GM21619 (cell line): ENCODE results near the gene DIPK1A.
A peak's percentile ranks its signal among the peaks of the same experiment; 100 is the strongest.

Experiments
- ATAC-seq: cut with Tn5 transposase; IDR thresholded peaks from one replicate; pipeline ENCODE4 v1.9.1; 2021; ENCODE audit not compliant: unreplicated experiment

Gene DIPK1A

DNA sequence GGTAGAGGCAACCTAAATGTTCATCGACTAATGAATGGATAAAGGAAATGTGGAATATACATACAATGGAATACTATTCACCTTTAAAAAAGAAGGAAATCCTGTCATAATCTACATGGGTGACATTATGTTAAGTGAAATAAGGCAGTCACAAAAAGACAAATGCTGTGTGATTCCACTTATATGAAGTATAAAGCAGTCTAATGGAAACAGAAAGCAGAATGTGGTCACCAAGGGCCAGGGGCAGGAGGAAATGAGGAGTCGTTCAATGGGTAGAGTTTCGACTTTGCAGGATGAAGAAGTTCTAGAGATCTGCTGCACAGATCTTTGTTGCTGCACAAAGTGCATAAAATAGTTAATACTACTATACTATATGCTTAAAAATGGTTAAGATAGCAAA lies 7.8 kb downstream of the DIPK1A start:
- ATAC-seq: peak; percentile 63

DNA sequence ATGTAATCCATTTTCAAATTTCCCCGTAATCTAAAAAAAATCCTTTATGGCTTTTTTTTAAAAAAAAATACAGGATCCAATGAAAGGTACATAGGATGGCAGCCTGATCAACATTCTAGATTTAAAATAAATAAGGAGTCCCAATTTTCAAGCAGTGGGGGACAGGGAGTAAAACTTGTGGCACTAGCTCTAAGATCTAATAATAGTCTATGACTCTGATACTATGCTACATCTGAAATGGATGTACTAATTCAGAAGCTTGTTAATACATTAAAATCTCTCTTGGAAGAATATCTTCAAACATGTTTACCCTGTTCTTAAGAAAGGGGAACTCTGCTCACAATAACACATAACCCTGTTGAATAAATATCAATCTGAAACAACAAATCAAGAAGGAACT lies 8.5 kb downstream of the DIPK1A start:
- ATAC-seq: no peak

DNA sequence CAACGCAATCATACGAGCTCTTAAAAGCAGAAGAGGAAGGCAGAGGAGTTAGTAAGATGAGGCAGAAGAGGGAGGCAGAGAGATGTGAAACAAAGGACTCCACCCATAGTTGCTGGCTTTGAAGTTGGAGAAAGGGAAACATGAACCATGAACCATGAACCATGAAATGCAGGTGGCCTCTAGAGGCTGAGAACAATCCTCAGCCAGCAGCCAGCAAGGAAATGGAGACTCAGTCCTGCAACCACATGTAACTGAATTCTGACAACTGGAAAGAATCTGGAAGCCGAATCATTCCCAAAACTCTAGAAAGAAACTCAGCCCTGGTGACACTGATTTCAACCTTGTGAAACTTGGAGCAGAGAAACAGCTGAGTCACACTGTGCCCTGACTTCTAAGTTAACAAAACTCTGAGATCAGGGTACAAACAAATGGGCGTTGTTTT lies 10.1 kb downstream of the DIPK1A start:
- ATAC-seq: peak; percentile 59

DNA sequence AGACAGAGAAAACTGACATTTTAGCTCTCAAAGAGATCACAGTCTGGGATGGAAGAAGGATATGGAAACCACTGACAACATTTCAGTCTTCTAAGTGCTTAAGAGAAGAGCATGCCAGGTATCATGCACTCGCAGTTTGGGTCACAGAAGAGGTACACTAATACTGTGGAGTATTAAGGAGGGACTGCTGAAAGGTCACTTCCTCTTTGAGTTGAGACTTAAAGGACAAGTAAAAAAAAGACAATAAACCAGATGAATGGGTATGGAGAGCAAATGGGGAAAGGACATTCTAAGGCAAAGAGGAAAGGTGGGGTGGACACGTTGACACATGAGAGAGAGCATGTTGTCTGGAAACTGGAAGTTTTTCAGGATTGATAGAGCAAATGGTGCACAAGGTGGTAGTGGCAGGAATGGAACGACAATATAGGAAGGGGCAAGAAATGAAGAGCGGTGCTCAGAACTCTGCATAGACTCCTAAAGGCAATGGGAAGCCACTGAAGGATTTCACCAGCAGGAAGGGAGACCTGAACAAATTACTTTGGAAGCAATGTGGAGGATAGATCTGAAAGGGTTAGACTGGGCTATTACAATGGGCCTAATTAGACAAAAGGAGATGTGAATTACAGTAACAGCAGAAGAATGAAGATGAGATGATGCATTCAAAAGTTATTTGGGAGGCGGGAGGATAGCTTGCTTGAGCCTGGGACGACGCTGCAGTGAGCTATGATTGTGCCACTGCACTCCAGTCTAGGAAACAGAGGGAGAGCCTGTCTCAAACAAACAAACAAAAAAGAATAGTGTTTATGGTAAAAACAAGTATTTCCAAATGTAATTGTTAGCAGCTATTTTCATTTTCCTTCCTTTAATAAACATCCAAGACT lies 11.1 kb downstream of the DIPK1A start:
- peak; percentile 31 for ATAC-seq

DNA sequence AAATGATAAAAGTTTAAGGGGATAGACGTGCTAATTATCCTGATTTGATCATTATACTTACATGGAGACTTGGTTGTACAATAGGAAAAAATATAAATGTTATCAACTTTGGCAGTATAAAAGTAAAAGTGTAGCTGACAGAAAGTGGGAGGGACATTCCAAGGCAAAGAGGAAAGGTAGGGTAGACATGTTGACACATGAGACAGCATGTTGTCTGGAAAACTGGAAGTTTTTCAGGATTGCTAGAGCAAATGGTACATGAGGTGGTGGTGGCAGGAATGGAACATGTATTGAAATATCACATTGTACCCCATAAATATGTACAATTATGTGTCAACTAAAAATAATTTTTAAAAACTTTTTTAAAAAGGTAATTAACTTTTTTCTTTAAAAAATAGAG lies 13.2 kb downstream of the DIPK1A start:
- ATAC-seq: no peak

DNA sequence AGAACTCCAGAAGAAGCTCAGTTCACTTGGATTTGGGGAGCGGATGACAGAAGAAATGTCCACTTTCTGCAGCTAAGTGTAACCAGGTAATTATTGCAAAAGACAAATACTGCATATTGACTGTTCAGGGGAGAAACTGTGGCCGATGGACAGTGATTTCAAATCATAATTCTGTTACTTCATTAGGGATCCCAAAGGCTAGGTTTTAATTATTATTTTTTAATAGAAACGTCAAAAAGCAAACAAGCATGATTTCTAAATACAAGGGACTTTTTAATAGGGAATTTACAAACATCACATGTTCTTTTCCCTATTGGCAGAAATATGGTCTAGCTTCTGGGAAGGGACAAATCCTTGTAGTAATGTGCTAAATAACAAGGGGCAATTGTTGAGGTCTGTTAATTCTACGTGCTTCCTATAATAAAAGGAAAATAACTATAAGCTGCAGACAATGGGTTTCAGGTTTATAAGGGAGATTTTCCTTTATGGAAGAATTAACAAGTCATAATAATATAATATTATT lies 15.5 kb downstream of the DIPK1A start:
- no peak for ATAC-seq

DNA sequence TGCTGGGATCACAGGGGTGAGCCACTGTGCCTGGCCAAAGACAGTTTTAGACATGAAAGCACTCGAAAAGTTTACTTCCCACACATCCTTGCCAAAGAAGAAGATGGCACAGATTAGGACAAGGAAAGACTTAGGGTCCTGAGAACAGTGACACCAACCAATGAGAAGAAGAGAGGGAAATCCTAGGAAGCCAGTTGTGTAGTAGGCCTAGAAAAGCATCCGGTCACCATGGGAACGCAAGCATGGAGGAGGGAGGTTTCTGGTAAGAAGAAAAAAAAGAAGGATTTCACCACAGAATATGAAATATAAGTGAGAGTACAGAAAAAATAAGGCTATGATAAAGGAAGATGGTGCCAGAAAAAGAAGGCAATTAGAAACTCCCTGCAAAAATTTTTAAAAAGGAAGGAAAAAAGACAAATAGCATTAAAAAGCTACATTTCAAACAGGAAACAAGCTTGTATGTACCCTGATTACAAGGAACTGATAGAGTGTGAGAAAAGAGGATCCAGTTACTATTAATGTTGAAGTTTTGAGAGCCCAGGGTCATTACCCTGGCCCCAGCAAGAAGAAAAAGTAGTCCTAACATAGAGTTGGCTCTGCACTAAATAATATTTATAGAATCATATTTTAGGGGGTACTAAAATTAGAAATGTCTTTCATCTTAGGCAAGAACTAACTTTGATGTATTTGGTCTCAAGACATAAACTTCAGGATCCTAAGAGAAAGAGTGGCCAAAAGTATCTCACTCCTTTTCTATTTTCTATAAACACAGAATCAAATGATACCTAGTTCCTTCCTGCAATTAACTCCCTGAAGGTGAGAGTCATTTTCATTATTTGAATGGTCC lies 16.1 kb downstream of the DIPK1A start:
- ATAC-seq: no peak

DNA sequence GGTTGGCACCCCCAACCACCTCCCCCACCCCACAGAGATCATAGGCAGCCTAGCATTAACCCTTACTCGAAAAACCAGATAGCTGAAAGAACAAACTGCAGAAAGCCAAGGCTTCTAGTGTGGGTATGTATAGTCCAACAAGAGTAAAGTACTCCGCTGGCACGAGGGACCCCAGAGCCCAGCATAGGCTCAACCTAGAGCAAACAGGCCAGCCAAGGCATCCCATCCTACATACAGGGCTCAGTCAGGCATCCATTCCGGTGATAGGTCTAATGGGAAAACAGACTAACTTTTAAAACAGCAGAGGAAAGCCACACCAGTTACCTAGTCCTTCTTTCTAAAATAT lies 17.8 kb downstream of the DIPK1A start:
- ATAC-seq: no peak

DNA sequence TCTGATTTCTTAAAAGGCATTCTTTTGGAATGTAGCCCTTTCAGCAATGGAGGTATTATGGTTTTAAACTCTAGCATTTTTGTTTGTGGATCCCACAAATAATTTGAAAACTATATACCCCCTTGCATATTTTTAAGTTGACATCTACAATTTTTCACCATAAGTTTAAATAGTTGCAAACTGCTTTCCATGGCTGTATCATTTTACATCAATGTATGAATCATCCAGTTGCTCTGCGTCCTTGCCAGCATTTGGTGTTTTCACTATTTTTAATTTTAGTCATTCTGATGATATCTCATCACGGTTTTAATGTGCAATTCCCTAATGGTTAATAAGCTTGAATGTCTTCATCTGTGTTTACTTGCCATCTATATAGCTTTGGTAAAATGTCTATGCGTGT lies 20.7 kb downstream of the DIPK1A start:
- ATAC-seq: no peak

DNA sequence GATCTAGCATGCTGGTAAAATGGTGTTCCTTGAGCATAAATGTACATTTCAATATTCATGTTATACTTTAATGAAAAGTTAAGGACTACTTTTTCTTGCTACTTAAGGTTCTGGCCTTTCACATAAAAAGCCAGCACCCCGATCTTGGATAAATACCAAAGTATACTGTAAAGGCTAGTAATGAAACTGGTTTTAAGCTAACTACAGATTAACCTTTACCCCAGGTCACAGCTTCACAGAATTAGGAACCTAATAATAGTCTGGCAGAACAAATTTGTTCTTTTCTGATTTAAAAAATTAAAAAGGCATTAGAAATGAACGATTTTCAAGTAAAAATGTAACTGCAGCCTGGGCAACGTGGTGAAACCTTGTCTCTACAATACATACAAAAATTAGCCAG lies 23.5 kb downstream of the DIPK1A start:
- no peak for ATAC-seq

DNA sequence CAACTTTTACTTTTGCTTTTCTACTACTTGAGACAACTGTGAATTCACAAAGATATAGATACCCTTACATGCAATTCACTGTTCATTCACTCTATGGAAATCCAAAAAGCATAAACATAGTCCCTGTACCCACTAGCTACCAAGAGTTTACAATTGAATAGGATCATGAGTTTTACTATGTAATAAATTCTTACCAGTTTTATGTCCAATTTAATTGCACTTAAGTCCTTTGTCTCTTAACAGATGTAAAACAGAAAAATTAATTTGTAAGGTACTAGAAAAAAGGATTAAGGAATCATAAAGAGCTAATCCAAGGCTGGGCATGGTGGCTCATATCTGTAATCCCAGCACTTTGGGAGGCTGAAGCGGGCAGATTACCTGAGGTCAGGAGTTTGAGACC lies 24.4 kb downstream of the DIPK1A start:
- no peak for ATAC-seq

DNA sequence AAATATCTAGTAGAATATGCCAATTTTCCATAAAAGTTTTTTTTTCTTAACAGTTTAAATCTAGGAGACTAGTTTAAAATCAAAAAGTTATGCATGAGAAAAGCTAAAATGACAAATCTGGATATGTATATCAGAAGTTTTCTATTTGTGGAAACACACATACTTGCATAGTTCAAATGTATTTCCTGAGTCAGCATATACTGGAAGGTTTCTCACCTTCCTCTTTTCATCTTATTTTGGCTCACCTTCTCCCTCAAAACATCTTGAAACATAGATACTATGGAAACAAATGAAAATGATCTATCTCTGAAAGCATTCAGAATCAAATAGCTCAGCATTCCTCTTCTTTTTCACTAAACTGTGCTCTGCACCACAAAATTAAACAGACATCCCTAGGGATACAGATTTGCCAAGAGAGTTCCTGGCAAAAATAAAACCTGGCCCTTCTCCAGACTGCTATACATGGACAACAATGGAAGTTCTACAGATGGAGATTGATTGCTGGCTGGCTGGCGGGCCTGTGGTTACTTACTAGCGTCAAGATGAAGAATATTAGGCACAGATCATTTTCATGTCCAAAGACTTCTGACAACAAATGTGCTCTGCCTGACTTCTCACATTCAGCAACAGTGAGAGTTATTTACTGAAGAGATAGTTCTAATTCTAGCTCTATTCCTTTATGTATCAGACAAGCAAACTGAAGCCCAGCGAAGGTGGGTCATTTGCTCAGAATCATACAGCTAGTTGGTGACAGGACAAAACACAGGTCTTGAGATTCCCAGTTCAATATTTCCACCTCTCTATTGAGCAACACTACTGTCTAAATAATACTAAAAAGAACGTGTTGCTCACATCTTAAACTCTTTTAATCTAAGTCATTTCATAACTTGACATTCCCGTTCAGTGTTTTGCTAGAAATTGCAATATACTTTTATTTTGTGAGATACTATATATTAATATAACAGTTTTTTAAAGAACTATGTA lies 26.6 kb downstream of the DIPK1A start:
- ATAC-seq: no peak

DNA sequence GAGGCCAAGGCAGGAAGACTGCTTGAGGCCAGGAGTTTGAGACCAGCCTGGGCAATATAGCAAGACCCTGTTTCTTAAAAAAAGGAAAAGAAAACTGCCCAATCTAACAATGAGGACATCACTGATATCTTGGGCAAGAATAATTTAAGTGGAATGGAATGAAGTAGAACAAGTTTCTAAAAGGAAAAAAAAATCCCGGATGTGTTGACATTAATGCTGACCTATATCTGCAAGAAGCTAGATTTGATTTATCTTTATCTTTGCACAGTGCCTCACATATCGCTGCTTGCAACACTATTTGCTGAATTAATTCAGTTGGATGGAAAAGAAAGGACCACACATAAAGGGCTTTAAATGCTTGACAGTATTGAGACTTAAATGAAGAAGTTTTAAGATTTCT lies 27.8 kb downstream of the DIPK1A start:
- ATAC-seq: no peak

DNA sequence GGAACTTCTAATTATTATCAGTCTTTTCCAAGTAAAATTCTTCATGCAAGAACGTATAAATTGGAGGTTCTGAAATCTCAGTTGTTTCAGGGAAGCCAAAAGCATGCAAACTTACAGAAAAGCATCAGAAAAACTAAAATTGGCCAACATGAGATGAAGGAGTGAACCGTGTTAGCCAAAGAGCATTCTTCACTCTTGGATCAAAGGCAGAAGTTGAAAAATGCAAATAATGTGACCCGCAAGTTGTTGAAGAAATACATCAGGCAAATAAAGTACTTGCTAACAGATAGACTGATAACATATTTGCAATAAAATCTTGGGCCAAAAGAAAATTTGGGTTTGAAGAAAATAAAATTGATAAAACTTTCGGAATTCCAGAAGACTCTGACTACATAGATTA lies 29.6 kb downstream of the DIPK1A start:
- ATAC-seq: no peak

DNA sequence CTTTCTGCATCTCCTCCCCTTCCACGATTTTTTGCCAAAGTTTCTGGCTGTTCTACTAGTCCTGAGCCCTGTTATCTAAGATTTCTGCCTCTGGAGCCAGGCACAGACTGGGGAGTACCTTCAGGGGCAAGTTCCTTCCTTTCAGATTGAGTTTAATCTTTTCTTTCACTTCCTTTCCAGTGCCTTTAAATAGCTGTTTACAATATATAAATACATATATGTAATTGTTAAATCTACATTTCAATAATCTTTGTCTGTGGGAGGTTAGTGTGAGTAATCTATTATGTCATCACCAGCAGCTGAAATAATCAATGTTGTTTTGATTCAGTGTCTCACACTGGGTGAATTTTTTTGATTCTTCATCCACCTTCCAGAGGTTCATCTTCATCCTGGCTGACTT lies 31.8 kb downstream of the DIPK1A start:
- ATAC-seq: no peak

DNA sequence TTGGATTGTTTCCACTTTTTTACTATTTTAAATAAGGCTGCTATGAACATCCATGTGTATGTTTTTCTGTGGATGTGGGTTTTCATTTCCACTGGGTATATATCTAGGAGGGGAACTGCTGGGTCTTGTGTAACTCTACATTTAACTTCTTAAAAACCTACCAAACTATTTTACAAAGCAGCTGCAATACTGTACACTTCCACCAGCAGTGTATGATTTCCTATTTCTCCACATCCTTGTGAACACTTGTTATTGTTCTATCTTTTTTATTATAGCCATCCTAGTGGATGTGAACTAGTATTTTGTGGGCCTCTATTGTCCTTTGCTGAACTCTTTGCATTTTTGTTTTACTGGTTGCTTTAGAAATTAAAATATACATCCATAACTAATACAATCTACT lies 33.4 kb downstream of the DIPK1A start:
- no peak for ATAC-seq

DNA sequence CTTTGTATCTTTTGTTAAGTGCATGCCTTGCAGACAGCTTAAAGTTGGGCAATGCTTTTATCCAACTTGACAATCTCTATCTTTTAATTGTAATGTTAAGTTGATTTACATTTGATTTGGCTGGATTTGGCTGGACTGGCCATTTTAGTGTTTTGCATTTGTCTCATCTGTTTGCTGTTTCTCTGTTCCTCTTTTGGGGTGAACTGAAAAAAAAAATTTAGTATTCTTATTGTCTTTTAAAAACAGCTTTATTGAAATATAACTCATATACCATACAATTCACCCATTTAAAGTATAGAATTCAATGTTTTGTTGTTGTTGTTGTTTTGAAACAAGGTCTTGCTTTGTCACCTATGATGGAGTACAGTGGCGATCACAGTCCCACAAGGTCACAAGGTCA lies 34.4 kb downstream of the DIPK1A start:
- ATAC-seq: no peak

DNA sequence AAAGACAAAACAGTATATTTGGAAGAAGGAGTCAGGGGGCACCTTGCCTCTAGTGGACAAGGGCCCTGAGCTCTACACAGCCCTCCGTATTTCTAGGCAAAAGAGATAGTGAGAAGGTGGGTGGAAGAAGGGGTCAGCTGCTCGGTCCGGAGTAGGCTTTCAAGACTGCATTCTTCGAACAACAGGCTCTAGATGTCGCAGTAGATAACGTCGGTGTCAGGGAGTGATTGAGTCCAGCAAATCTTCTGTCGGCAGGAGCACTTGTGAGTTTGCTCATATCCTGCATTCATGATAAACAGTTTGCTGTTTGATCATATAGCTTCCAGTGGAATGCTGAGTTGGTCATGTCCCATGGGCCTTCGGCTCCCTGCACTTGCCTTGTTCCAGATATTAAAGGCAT lies 36.8 kb downstream of the DIPK1A start:
- ATAC-seq: no peak

DNA sequence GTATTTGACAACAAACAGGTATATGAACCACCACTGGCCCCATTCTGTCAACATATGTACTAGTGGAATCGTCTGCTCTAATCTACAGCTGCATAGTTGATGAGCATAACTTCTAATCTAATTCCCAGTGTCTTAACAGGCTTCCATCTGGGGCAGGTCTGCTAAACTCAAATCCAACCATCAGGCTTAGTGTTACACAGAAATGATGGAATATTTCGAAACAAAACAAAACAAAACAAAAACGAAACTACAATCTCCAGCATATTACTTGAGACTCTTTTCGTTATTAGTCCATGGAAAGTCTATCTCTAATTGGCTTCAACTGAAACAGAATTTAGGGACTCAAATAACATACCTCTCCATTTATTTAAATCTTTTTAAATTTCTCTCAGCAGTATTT lies 37.6 kb downstream of the DIPK1A start:
- ATAC-seq: no peak

DNA sequence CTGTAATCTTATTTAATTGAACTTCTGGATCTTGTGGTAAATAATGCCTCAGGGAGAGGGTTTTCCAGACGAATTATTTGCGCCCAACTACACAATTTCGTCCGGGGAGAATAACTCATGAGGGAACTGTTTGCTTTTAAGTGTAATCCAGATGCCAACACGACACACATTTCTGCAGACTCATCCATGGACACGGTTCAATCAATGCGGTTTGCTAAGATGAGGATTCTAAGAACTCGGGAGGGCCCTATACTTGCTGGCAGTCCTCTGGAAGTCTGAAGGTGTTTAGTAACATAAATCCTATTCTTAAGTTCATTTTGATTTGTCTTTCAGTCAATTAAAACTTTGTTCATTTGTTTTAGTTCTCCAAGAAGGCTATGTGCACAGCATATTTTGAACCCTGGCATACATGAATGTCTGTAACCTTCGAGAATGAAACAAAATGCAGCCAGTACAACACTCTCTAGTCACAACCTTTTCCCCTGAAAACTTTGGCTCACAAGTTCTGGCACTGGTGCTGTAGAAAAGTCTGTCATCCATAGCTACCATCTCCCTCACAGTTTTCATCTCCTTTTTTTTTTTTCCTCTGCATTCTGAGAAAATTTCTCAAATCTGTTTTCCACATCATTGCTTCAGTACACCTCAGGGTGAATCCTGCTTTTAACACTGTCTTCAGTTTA lies 38.8 kb downstream of the DIPK1A start:
- ATAC-seq: no peak
